Body of pancreas (tissue), 4 donors: ENCODE measurements around the gene C20orf202. TPM values are rescaled to one million over a fixed set of nuclear protein-coding genes. Genes with fewer than 3 reads are reported as not detected.

Source experiments
- ATAC-seq: fragments of 150-250 bp; one replicate; pipeline ENCODE4 v1.9.1; 2016
- DNase-seq, 4 donors: peaks; one replicate each; pipeline ENCODE4 v3.0.0-alpha.2; 2019
- H3K27ac ChIP-seq, 4 donors: fragments of 200-600 bp; sonication (generic); 1 replicate in 3 of 4; 2 replicates in 1 of 4; pipeline versions ENCODE4 v1.5.1 to v1.6.1; 2016 to 2019; ENCODE audit warnings: mild to moderate bottlenecking in 1 of 4, mixed read lengths in 1 of 4, moderate library complexity in 1 of 4
- H3K27me3 ChIP-seq, 2 donors: fragments of 200-600 bp; sonication (generic); one replicate each; pipeline ENCODE4 v1.6.0; 2016; ENCODE audit warnings: mild to moderate bottlenecking in 1 of 2
- H3K36me3 ChIP-seq, 2 donors: fragments of 200-600 bp; sonication (generic); replicated peaks in 1 of 2; 2 replicates each; pipeline ENCODE4 v1.5.1; 2016; ENCODE audit warnings: low read depth in 2 of 2; ENCODE audit not compliant: insufficient read depth in 1 of 2
- H3K4me1 ChIP-seq: fragments of 200-600 bp; sonication (generic); one replicate; pipeline ENCODE4 v1.6.0; 2016
- H3K4me3 ChIP-seq, 2 donors: fragments of 200-600 bp; sonication (generic); 1 replicate in 1 of 2; 2 replicates in 1 of 2; pipeline ENCODE4 v1.5.1; 2016 to 2019
- H3K9me3 ChIP-seq, 3 donors: fragments of 200-600 bp; sonication (generic); 1 replicate in 2 of 3; 2 replicates in 1 of 3; pipeline ENCODE4 v1.5.1; 2016
- CTCF ChIP-seq, 7 experiments: fragments of 450-650 bp in 4 of 7; fragments of 200-600 bp in 3 of 7; sonication (generic) in 3 of 7; IDR thresholded peaks; one replicate each; pipeline ENCODE4 v1.5.1; 2016 to 2019; ENCODE audit warnings: antibody characterized with exemption in 7 of 7
- POLR2A ChIP-seq, 3 donors: fragments of 450-650 bp; IDR thresholded peaks; one replicate each; pipeline ENCODE4 v1.6.1; 2016; ENCODE audit warnings: antibody characterized with exemption in 3 of 3, mild to moderate bottlenecking in 2 of 3
- WGBS, 2 donors: methylation state at CpG; one replicate each; pipeline ENCODE4 v1.1.5; 2017; 5-methylcytosine and 5-hydroxymethylcytosine counted together
- intact Hi-C: fragments of 100-400 bp; cut with DNase I; formaldehyde crosslinking; loops from one replicate; pipeline ENCODE4 v1.15.1; 2023
- total RNA-seq, 2 donors: library from RNA; depleted of rRNA; stranded (reverse); fragments of >200 nt; gene quantifications; one replicate each; pipeline ENCODE4 v1.1.0, GENCODE V29; 2016

C20orf202 gene
- total RNA-seq, 2 donors from 2014 or later = not detected

GRCh38 chr20:1203630-1204029 is 376 bp downstream of the C20orf202 start:
- DNase-seq (no peak), ATAC-seq (no peak)
- Histone ChIP-seq H3K27me3 (no peaks in the 10 kb centered on the region), H3K4me1 (no peaks in the 10 kb centered on the region), H3K4me3 (no peak overlapping the region), H3K36me3 (no peaks in the 10 kb centered on the region), H3K9me3 (no peaks in the 10 kb centered on the region), H3K27ac (no peak overlapping the region)
- WGBS, 2 donors = 31 to 45% methylated on average over 5 of the region's 5 CpGs
- intact Hi-C loops = no loop called here
- TF ChIP-seq POLR2A (IDR thresholded peaks at IDR 0.05) (no peak), CTCF (IDR thresholded peaks at IDR 0.05) (no peak)

GRCh38 chr20:1204113-1204512 is 859 bp downstream of the C20orf202 start:
- Histone ChIP-seq H3K4me3 (no peak overlapping the region), H3K36me3 (no peaks in the 10 kb centered on the region), H3K9me3 (no peaks in the 10 kb centered on the region), H3K27ac (no peak overlapping the region), H3K4me1 (no peaks in the 10 kb centered on the region), H3K27me3 (no peaks in the 10 kb centered on the region)
- no peak for DNase-seq
- 66 to 68% methylated on average over 5 of the region's 5 CpGs for WGBS, 2 donors
- TF ChIP-seq POLR2A (IDR thresholded peaks at IDR 0.05) (no peak), CTCF (IDR thresholded peaks at IDR 0.05) (no peak)
- ATAC-seq = no peak
- intact Hi-C loops = no loop called here

- DNase-seq (no peak), ATAC-seq (no peak)
- no peaks in the 10 kb centered on the region for H3K36me3 ChIP-seq
- H3K27me3 ChIP-seq = no peaks in the 10 kb centered on the region
- no peak for TF ChIP-seq POLR2A (IDR thresholded peaks at IDR 0.05)
- no peak for TF ChIP-seq CTCF (IDR thresholded peaks at IDR 0.05)
- intact Hi-C loops = no loop called here
- H3K9me3 ChIP-seq = no peaks in the 10 kb centered on the region
- 81 to 95% methylated on average over 2 of the region's 2 CpGs for WGBS, 2 donors
- H3K4me3 ChIP-seq = no peak overlapping the region
- no peak overlapping the region for H3K27ac ChIP-seq
- no peaks in the 10 kb centered on the region for H3K4me1 ChIP-seq
Measured at GRCh38 chr20:1204576-1204975, 1.3 kb downstream of the C20orf202 start.

- Histone ChIP-seq H3K27me3 (no peaks in the 10 kb centered on the region), H3K4me1 (no peaks in the 10 kb centered on the region), H3K36me3 (no peaks in the 10 kb centered on the region), H3K27ac (no peak overlapping the region), H3K4me3 (no peak overlapping the region), H3K9me3 (no peaks in the 10 kb centered on the region)
- WGBS, 2 donors = 87 to 89% methylated on average over 8 of the region's 8 CpGs
- no peak for TF ChIP-seq POLR2A (IDR thresholded peaks at IDR 0.05)
- TF ChIP-seq CTCF (IDR thresholded peaks at IDR 0.05) = no peak
- ATAC-seq (no peak), DNase-seq (no peak)
- intact Hi-C loops = no loop called here
Measured at GRCh38 chr20:1205802-1206201, 2.5 kb downstream of the C20orf202 start.

- Histone ChIP-seq H3K4me1 (no peaks in the 10 kb centered on the region), H3K36me3 (no peaks in the 10 kb centered on the region), H3K9me3 (no peaks in the 10 kb centered on the region), H3K4me3 (no peak overlapping the region), H3K27ac (no peak overlapping the region), H3K27me3 (no peaks in the 10 kb centered on the region)
- no peak for DNase-seq
- ATAC-seq = no peak
- intact Hi-C loops = no loop called here
- no peak for TF ChIP-seq POLR2A (IDR thresholded peaks at IDR 0.05)
- TF ChIP-seq CTCF (IDR thresholded peaks at IDR 0.05) = no peak
- 59 to 64% methylated on average over 19 of the region's 19 CpGs for WGBS, 2 donors
Measured at GRCh38 chr20:1206366-1207148, 3.3 kb downstream of the C20orf202 start.
